Esophagus muscularis mucosa (tissue), 4 donors: Measurements from ENCODE around the gene DENND1B. TPM values are rescaled to one million over a fixed set of nuclear protein-coding genes. Genes with fewer than 3 reads are reported as not detected.
"Not testable (repeated sequence)": the region's sequence is repeated elsewhere in the genome, so short reads cannot be mapped to it uniquely, and the experiment has no call there.

ENCODE experiments used
- DNase-seq: peaks from one replicate; pipeline ENCODE4 v3.0.0-alpha.2; 2017; ENCODE audit errors: extremely low spot score
- H3K27ac ChIP-seq, 4 donors: fragments of 200-600 bp; sonication (generic); replicated peaks in 1 of 4; 1 replicate in 3 of 4; 2 replicates in 1 of 4; pipeline ENCODE4 v1.5.1; 2016 to 2019; ENCODE audit warnings: mild to moderate bottlenecking in 1 of 4
- H3K27me3 ChIP-seq, 4 donors: fragments of 200-600 bp; sonication (generic); one replicate each; pipeline versions ENCODE4 v1.5.1 to v1.6.0; 2016 to 2019
- H3K36me3 ChIP-seq, 4 donors: fragments of 200-600 bp; sonication (generic); one replicate each; pipeline ENCODE4 v1.5.1; 2016 to 2019
- H3K4me1 ChIP-seq, 4 donors: fragments of 200-600 bp; sonication (generic); one replicate each; pipeline ENCODE4 v1.5.1; 2016 to 2019
- H3K4me3 ChIP-seq, 4 donors: fragments of 200-600 bp; sonication (generic); 1 replicate in 2 of 4; 2 replicates in 2 of 4; pipeline ENCODE4 v1.5.1; 2016 to 2019; ENCODE audit warnings: mild to moderate bottlenecking in 4 of 4, moderate library complexity in 1 of 4
- H3K9me3 ChIP-seq, 4 donors: fragments of 200-600 bp; sonication (generic); 1 replicate in 3 of 4; 2 replicates in 1 of 4; pipeline ENCODE4 v1.5.1; 2016 to 2019
- CTCF ChIP-seq, 3 experiments: fragments of 200-600 bp in 2 of 3; fragments of 450-650 bp in 1 of 3; sonication (generic) in 2 of 3; IDR thresholded peaks; one replicate each; pipeline ENCODE4 v1.5.1; 2017 to 2019; ENCODE audit warnings: antibody characterized with exemption in 3 of 3, mild to moderate bottlenecking in 2 of 3, moderate library complexity in 1 of 3
- EP300 ChIP-seq: sonication (generic); formaldehyde crosslinking; IDR thresholded peaks from one replicate; pipeline ENCODE4 v1.6.1; 2017; ENCODE audit warnings: antibody characterized with exemption
- POLR2A ChIP-seq: fragments of 450-650 bp; IDR thresholded peaks from one replicate; pipeline ENCODE4 v1.6.1; 2017; ENCODE audit warnings: antibody characterized with exemption, moderate library complexity, mild to moderate bottlenecking, low read depth
- POLR2AphosphoS5 ChIP-seq, 2 donors: sonication (generic); formaldehyde crosslinking; IDR thresholded peaks; one replicate each; pipeline ENCODE4 v1.6.1; 2017; ENCODE audit warnings: antibody characterized with exemption in 2 of 2
- WGBS: methylation state at CpG from one replicate; pipeline ENCODE4 v1.1.5; 2018; 5-methylcytosine and 5-hydroxymethylcytosine counted together
- intact Hi-C: fragments of 100-400 bp; cut with DNase I; formaldehyde crosslinking; loops from one replicate; pipeline ENCODE4 v1.15.1; 2023
- total RNA-seq, 4 donors: library from RNA; depleted of rRNA; stranded (reverse); fragments of >200 nt; gene quantifications; one replicate each; pipeline versions ENCODE4 v1.1.0 to v1.2.1, GENCODE V29; 2016

The DENND1B gene
- total RNA-seq, 4 donors from 2014 or later = 6.4 to 11.3 (median 9.1) TPM

- no peaks in the 10 kb centered on the region for H3K36me3 ChIP-seq
- no peaks in the 10 kb centered on the region for H3K4me1 ChIP-seq
- intact Hi-C loops = no loop called here
- no peak overlapping the region for H3K4me3 ChIP-seq
- 71% methylated on average over 1 of the region's 1 CpG for WGBS
- DNase-seq = no peak
- H3K27ac ChIP-seq = no peak overlapping the region
- no peak for TF ChIP-seq POLR2AphosphoS5 (IDR thresholded peaks at IDR 0.05)
- TF ChIP-seq POLR2A = no peak
- no peaks in the 10 kb centered on the region for H3K27me3 ChIP-seq
- no peaks in the 10 kb centered on the region for H3K9me3 ChIP-seq
Measured at GRCh38 chr1:197706601-197707000, 68.7 kb downstream of the DENND1B start.

GRCh38 chr1:197705941-197706340 lies 69.3 kb downstream of the DENND1B start:
- no peak for TF ChIP-seq EP300
- no peak for TF ChIP-seq POLR2AphosphoS5 (IDR thresholded peaks at IDR 0.05)
- no peak for TF ChIP-seq POLR2A
- no peak for TF ChIP-seq CTCF (IDR thresholded peaks at IDR 0.05)
- WGBS = 98% methylated on average over 3 of the region's 3 CpGs

GRCh38 chr1:197700688-197701087 lies 74.6 kb downstream of the DENND1B start:
- H3K36me3 ChIP-seq, DNase-seq, H3K27me3 ChIP-seq, intact Hi-C loops, H3K4me3 ChIP-seq, H3K4me1 ChIP-seq, H3K27ac ChIP-seq, H3K9me3 ChIP-seq: not testable (repeated sequence)
- 90% methylated on average over 4 of the region's 4 CpGs for WGBS

More at GRCh38 chr1:197705941-197706340, 69.3 kb downstream of the DENND1B start:
- no peak for DNase-seq
- Histone ChIP-seq H3K27ac (no peak overlapping the region), H3K4me1 (no peaks in the 10 kb centered on the region), H3K9me3 (no peaks in the 10 kb centered on the region), H3K4me3 (no peak overlapping the region), H3K27me3 (no peaks in the 10 kb centered on the region), H3K36me3 (no peaks in the 10 kb centered on the region)
- intact Hi-C loops = no loop called here

GRCh38 chr1:197696372-197696771 lies 78.9 kb downstream of the DENND1B start:
- H3K4me3 ChIP-seq = no peak overlapping the region
- H3K27me3 ChIP-seq = no peaks in the 10 kb centered on the region
- H3K4me1 ChIP-seq = peaks cover 0 to 9% (median 3%) of the 10 kb centered on the region in 4 donors
- no peak overlapping the region for H3K27ac ChIP-seq
- 76% methylated on average over 2 of the region's 2 CpGs for WGBS
- TF ChIP-seq EP300 = no peak
- no peak for TF ChIP-seq POLR2A
- no peak for TF ChIP-seq CTCF (IDR thresholded peaks at IDR 0.05)
- TF ChIP-seq POLR2AphosphoS5 (IDR thresholded peaks at IDR 0.05) = no peak
- H3K36me3 ChIP-seq = no peaks in the 10 kb centered on the region
- intact Hi-C loops = no loop called here
- no peak for DNase-seq
- no peaks in the 10 kb centered on the region for H3K9me3 ChIP-seq

- Histone ChIP-seq H3K36me3 (no peaks in the 10 kb centered on the region), H3K27me3 (no peaks in the 10 kb centered on the region), H3K27ac (no peak overlapping the region), H3K4me1 (peaks cover 0 to 9% (median 3%) of the 10 kb centered on the region in 4 donors), H3K4me3 (no peak overlapping the region), H3K9me3 (no peaks in the 10 kb centered on the region)
- DNase-seq = no peak
- intact Hi-C loops = no loop called here
- no peak for TF ChIP-seq EP300
- TF ChIP-seq POLR2AphosphoS5 (IDR thresholded peaks at IDR 0.05) = no peak
- TF ChIP-seq POLR2A = no peak
- TF ChIP-seq CTCF (IDR thresholded peaks at IDR 0.05) = no peak
Measured at GRCh38 chr1:197695961-197696360, 79.3 kb downstream of the DENND1B start.

- no peak for DNase-seq
- no peak for TF ChIP-seq POLR2AphosphoS5 (IDR thresholded peaks at IDR 0.05)
- TF ChIP-seq POLR2A = no peak
- TF ChIP-seq EP300 = no peak
- no peak for TF ChIP-seq CTCF (IDR thresholded peaks at IDR 0.05)
- Histone ChIP-seq H3K4me1 (peaks cover 0 to 9% (median 3%) of the 10 kb centered on the region in 4 donors), H3K27ac (no peak overlapping the region), H3K9me3 (peaks cover 0 to 9% (median 9%) of the 10 kb centered on the region in 4 donors), H3K4me3 (no peak overlapping the region), H3K27me3 (no peaks in the 10 kb centered on the region), H3K36me3 (no peaks in the 10 kb centered on the region)
- intact Hi-C loops = no loop called here
Measured at GRCh38 chr1:197692965-197693364, 82.3 kb downstream of the DENND1B start.
